Stimulated activated naive B cell treated with anti-CD40 and anti-IgM and Interleukin-4, amounts not matched to agents 10 μg/mL and 1 μg/mL and 100 μg/mL, for 72 hours (primary cell): ENCODE measurements around the gene FPGS.
A peak's percentile ranks its signal among the peaks of the same experiment; 100 is the strongest.

Experiments used
- ATAC-seq, 2 donors: fragments of 150-1000 bp; cut with Tn5 transposase; replicated peaks; 2 replicates each; pipeline ENCODE4 v1.10.0; 2021; ENCODE audit warnings: moderate library complexity in 1 of 2
- DNase-seq: peaks from one replicate; pipeline ENCODE4 v3.0.0; 2021
- H3K27ac Mint-ChIP-seq: one replicate; pipeline ENCODE4 v1.8.0; 2022; ENCODE audit warnings: mild to moderate bottlenecking, mixed read lengths
- H3K27me3 Mint-ChIP-seq, 2 donors: one replicate each; pipeline ENCODE4 v1.8.0; 2022; ENCODE audit warnings: mixed read lengths in 2 of 2
- H3K36me3 Mint-ChIP-seq, 2 donors: one replicate each; pipeline ENCODE4 v1.8.0; 2022; ENCODE audit warnings: mixed read lengths in 2 of 2, mild to moderate bottlenecking in 1 of 2
- H3K4me1 Mint-ChIP-seq, 2 donors: one replicate each; pipeline ENCODE4 v1.8.0; 2022; ENCODE audit warnings: mixed read lengths in 2 of 2, mild to moderate bottlenecking in 1 of 2
- H3K4me3 Mint-ChIP-seq, 2 donors: one replicate each; pipeline ENCODE4 v1.8.0; 2022; ENCODE audit warnings: mild to moderate bottlenecking in 2 of 2, mixed read lengths in 2 of 2, moderate library complexity in 1 of 2
- H3K9me3 Mint-ChIP-seq, 2 donors: one replicate each; pipeline ENCODE4 v1.8.0; 2022; ENCODE audit warnings: mixed read lengths in 2 of 2, mild to moderate bottlenecking in 1 of 2

The FPGS gene

DNA sequence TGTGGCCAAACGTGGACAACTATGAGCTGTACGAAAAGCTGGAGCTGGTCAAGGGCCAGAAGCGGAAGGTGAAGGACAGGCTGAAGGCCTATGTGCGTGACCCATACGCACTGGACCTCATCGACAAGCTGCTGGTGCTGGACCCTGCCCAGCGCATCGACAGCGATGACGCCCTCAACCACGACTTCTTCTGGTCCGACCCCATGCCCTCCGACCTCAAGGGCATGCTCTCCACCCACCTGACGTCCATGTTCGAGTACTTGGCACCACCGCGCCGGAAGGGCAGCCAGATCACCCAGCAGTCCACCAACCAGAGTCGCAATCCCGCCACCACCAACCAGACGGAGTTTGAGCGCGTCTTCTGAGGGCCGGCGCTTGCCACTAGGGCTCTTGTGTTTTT, 13.5 kb upstream of the FPGS start:
- peak overlapping the region; percentile 47 for H3K27ac Mint-ChIP-seq
- ATAC-seq: no peak
- no peaks in the 10 kb centered on the region for H3K9me3 Mint-ChIP-seq
- no peak overlapping the region for H3K4me3 Mint-ChIP-seq
- H3K4me1 Mint-ChIP-seq: peaks cover 31 to 53% of the 10 kb centered on the region in 2 donors
- no peak for DNase-seq
- peaks cover 44 to 50% of the 10 kb centered on the region in 2 donors for H3K36me3 Mint-ChIP-seq
- no peaks in the 10 kb centered on the region for H3K27me3 Mint-ChIP-seq

DNA sequence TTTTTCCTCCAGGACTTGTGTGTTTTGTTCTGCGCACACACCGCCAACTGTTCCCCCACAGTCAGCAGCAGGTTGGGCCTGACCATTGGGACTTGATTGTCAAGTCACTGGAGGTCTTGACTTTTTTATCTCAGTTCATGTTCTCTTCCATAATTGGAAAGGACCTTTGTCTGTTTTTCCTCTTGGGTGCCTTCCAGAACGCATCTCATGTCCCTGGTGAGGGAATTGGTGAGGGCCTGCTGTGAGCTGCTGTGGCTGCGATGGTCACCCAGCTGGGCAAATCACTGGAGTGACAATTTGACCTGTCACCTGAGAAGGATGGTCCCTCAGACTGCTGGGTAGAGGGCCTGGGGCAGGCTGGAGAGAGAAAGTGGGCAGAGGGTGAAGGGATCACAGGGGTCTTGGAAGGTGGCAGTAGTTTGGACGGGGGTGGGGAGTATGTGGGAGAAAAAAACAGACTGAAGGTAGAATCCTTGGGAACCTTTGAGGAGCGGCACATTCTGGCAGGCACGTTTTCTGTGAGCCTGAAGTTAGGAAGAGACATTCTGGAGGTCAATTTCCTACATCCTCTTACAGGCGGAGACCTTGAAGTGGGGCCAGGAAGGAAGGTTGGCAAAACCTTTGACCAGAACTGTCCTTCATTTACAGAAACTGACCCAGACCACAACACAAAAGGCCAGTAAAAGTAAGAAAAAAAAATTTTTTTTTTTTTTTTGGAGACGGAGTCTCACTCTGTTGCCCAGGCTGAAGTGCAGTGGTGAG, 12.4 kb upstream of the FPGS start:
- DNase-seq: no peak
- ATAC-seq: no peak
- H3K9me3 Mint-ChIP-seq: no peaks in the 10 kb centered on the region
- H3K27me3 Mint-ChIP-seq: no peaks in the 10 kb centered on the region
- H3K4me3 Mint-ChIP-seq: no peak overlapping the region
- peaks cover 26 to 52% of the 10 kb centered on the region in 2 donors for H3K4me1 Mint-ChIP-seq
- peak overlapping the region; percentile 39 for H3K27ac Mint-ChIP-seq
- peaks cover 44 to 50% of the 10 kb centered on the region in 2 donors for H3K36me3 Mint-ChIP-seq

DNA sequence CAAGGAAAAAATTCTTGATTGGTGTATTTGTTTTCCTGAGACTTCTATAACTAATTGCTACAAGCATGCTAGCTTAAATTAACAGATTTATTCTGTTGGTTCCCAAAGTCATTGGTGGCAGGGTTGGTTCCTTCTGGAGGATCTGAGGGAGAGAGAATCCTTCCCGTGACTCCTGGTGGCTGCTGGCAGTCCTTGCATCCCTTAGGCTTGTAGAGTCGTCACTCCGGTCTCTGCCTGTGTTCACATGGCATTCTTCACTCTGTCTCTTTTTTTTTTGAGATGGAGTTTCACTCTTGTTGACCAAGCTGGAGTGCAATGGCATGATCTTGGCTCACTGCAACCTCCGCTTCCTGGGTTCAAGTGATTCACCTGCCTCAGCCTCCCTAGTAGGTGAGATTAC, 11.6 kb upstream of the FPGS start:
- H3K4me1 Mint-ChIP-seq: peaks cover 29 to 59% of the 10 kb centered on the region in 2 donors
- ATAC-seq: no peak
- H3K27me3 Mint-ChIP-seq: no peaks in the 10 kb centered on the region
- no peaks in the 10 kb centered on the region for H3K9me3 Mint-ChIP-seq
- peaks cover 44 to 50% of the 10 kb centered on the region in 2 donors for H3K36me3 Mint-ChIP-seq
- H3K27ac Mint-ChIP-seq: peak overlapping the region; percentile 25
- H3K4me3 Mint-ChIP-seq: no peak overlapping the region
- no peak for DNase-seq

DNA sequence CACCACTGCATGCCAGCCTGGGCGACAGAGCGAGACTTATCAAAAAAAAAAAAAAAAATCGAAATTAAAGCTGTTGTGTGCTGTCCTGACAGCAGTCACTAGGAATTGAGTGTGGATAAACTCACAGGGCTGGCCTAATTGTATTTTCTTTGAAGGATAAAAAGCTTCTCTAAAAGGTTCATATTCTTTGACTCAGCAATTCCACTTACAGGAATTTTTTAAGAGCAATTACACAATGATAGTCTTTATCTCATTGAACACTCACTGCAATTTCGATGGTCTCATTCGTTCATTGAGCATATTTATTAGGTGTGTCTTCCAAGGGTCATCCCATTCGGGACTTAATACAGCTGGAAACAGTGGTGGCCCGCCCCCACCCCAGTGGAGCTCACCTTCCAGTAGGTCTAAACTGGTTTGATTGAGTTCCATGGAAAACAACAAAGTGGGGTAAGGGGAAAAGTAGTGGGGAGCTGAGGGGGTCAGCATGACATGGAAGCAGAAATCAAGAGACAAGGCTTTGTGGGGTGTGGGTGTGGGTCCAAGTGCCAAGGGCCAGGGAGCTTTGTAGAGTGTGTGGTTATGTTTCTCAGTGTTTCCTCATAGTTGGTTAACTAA, 10.2 kb upstream of the FPGS start:
- H3K4me1 Mint-ChIP-seq: peaks cover 38 to 60% of the 10 kb centered on the region in 2 donors
- no peaks in the 10 kb centered on the region for H3K27me3 Mint-ChIP-seq
- H3K9me3 Mint-ChIP-seq: no peaks in the 10 kb centered on the region
- H3K27ac Mint-ChIP-seq: peak overlapping the region; percentile 81
- no peak overlapping the region for H3K4me3 Mint-ChIP-seq
- no peak for ATAC-seq
- peaks cover 33 to 38% of the 10 kb centered on the region in 2 donors for H3K36me3 Mint-ChIP-seq
- DNase-seq: no peak

DNA sequence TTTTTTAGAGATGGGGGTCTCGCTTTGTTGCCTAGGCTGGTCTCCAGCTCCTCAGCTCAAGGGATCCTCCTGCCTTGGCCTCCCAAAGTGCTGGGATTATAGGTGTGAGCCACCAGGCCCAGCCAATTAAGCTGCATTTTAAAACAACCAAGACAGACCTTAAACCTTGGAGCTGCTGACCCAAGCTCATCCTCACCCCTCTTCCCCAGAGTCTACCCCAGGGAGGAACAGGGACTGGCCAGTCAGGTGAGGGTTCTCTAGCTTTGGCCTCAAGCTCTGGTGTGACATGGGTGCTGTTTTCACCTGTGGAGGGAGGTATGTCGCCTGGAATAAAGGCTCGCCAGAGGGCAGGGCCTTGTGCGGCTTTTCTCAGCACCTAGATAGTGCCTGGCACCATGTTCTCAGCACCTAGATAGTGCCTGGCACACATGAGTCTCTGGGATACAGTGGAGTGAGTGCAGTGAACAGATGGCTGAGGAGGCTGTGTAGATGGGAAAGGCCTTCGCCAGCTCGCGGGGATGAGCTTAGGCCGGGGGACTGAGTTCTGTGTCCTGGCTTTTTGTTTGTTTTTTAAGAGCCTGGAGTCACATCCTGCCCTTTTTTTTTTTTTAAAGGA, 9.5 kb upstream of the FPGS start:
- Mint-ChIP-seq H3K4me1 (peaks cover 37 to 60% of the 10 kb centered on the region in 2 donors), H3K36me3 (peaks cover 28 to 31% of the 10 kb centered on the region in 2 donors)
- ATAC-seq: no peak

DNA sequence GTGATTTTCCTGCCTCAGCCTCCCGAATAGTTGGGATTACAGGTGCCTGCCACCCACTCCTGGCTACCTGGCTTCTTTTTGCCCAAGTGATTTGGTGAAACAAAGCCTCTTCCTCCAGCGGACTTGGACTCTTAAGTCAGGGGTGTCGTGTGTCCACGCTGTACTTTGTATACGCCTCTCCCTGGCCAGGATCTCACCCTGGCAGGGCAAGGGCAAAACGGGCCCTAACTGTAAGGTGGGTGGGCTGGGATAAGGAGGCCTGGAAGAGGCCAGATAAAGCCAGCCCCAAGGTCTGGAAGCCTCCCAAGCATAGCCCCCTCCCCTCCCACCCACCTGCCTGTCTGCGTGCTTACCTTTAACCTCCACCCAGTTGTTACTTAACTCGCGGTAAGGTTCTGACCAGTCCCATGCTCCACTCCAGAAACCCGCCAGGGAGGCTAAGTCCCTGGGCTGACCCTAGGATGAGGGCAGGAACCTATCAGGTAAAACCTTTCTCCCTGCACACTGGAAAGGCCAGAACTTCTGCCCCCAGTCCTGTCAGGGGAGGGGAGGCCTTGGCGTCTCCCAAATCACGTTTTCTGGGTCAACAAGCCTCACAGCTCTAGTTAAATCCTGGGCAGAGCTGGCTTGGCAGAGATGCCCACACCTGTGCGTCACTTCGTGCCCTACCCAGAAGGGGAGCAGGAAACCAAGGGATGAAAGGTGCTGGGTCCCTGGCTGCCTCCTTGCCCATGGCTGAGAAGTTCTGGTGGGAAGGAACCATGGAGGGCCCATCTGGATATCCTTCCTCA, 8.5 kb upstream of the FPGS start:
- H3K27me3 Mint-ChIP-seq: no peaks in the 10 kb centered on the region

More for the DNA sequence above, 9.5 kb upstream of the FPGS start:
- no peaks in the 10 kb centered on the region for H3K9me3 Mint-ChIP-seq
- H3K4me3 Mint-ChIP-seq: no peak overlapping the region
- DNase-seq: no peak
- no peaks in the 10 kb centered on the region for H3K27me3 Mint-ChIP-seq
- peak overlapping the region; percentile 74 for H3K27ac Mint-ChIP-seq

DNA sequence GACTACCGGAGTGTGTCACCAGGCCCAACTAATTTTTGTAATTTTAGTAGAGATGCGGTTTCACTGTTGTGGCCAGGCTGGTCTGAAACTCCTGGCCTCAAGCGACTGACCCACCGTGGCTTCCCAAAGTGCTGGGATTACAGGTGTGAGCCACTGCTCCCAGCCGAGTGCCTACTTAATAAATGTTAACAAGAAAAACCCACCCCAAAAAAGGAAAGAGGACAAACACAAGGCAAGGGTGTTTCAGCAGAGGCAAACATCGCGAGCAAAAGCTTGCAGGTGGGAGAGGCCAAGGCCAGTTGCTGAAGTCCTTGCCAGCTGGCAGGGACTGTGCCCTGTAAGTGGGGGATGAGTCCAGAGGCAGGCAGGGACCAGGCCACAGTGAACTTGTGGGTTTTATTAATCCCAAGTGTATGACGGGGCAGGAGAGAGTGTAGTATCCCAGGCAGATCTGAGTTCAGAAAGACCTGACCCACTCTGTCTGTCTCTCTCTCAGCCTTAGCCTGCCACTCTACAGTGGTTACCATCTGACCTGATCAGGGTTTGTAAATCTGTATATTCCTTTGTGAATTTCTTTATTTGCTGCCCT, 6.4 kb upstream of the FPGS start:
- H3K36me3 Mint-ChIP-seq: peaks cover 4 to 8% of the 10 kb centered on the region in 2 donors
- peaks cover 26 to 49% of the 10 kb centered on the region in 2 donors for H3K4me1 Mint-ChIP-seq
- DNase-seq: no peak
- ATAC-seq: peak; percentile 80 to 81
- peak overlapping the region; percentile 94 for H3K27ac Mint-ChIP-seq
- H3K9me3 Mint-ChIP-seq: no peaks in the 10 kb centered on the region
- peak overlapping the region; percentile 74 to 82 for H3K4me3 Mint-ChIP-seq
- no peaks in the 10 kb centered on the region for H3K27me3 Mint-ChIP-seq

More for the DNA sequence above, 8.5 kb upstream of the FPGS start:
- peaks cover 19 to 22% of the 10 kb centered on the region in 2 donors for H3K36me3 Mint-ChIP-seq
- H3K9me3 Mint-ChIP-seq: no peaks in the 10 kb centered on the region
- no peak overlapping the region for H3K4me3 Mint-ChIP-seq
- peak overlapping the region; percentile 77 for H3K27ac Mint-ChIP-seq
- no peak for DNase-seq
- H3K4me1 Mint-ChIP-seq: peaks cover 32 to 57% of the 10 kb centered on the region in 2 donors
- no peak for ATAC-seq

DNA sequence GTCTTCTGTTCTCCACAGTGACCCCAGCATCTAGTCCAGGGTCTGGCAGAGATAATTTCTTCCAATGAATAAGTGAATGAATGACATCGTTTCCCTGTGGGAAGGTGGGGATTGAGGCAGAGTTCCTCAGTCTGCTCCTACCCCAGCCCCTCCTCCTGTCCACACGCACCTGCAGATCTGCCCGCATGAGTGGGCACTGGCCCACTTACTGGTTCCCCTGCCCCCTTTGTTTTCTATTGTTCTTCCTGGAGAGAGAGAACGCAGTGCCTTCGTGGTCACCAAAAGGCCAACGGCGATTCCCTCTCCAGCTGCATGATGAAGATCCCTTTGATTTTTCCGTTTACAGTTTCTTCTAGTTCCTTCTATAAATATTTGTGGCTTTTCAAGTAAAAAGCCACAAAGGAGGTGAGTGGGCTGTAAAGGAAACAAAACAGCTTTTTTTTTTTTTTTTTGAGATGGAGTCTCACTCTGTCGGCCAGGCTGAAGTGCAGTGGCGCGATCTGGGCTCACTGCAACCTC, 5.8 kb upstream of the FPGS start:
- peak overlapping the region; percentile 94 for H3K27ac Mint-ChIP-seq
- ATAC-seq (peak; percentile 60 to 61), DNase-seq (no peak)
- H3K27me3 Mint-ChIP-seq: no peaks in the 10 kb centered on the region
- no peaks in the 10 kb centered on the region for H3K9me3 Mint-ChIP-seq
- peaks cover 29 to 54% of the 10 kb centered on the region in 2 donors for H3K4me1 Mint-ChIP-seq
- H3K36me3 Mint-ChIP-seq: peaks cover 4% of the 10 kb centered on the region in 2 donors
- peak overlapping the region; percentile 74 to 82 for H3K4me3 Mint-ChIP-seq

DNA sequence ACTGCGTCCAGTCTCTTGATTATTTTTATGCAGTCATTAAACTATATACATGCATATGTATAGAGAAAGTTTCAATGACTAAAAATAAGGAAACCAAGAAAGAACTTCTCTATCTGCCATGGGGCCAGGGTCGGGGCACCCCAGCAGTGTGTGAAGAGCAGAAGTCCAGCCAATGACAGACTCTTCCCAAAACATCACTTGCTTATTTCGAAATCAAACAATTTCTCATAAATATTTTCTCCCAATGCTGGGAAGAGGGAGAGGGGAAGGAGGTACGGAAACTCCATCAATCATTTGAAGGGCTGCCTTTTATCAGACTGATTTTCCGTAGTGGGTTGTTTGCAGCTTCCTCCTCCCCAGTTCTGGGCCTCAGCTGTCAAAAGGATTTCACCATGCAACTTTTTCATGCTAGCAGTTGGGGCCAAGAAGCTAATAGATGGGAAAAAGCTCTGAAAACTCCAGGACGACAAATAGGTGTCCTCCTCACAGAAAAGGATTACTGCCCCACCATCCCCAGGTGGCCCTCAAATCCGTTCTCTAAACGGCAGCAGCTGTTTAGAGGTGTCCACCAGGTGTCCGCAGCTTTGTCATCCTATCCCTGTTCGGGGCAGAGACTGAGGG, 617 bp upstream of the FPGS start:
- H3K4me3 Mint-ChIP-seq: peak overlapping the region; percentile 97 to 99
- DNase-seq (no peak), ATAC-seq (peak; percentile 0 to 1)
- H3K36me3 Mint-ChIP-seq: peaks cover 12 to 13% of the 10 kb centered on the region in 2 donors
- H3K9me3 Mint-ChIP-seq: no peaks in the 10 kb centered on the region
- H3K4me1 Mint-ChIP-seq: peaks cover 20 to 57% of the 10 kb centered on the region in 2 donors
- no peaks in the 10 kb centered on the region for H3K27me3 Mint-ChIP-seq
- H3K27ac Mint-ChIP-seq: peak overlapping the region; percentile 95

DNA sequence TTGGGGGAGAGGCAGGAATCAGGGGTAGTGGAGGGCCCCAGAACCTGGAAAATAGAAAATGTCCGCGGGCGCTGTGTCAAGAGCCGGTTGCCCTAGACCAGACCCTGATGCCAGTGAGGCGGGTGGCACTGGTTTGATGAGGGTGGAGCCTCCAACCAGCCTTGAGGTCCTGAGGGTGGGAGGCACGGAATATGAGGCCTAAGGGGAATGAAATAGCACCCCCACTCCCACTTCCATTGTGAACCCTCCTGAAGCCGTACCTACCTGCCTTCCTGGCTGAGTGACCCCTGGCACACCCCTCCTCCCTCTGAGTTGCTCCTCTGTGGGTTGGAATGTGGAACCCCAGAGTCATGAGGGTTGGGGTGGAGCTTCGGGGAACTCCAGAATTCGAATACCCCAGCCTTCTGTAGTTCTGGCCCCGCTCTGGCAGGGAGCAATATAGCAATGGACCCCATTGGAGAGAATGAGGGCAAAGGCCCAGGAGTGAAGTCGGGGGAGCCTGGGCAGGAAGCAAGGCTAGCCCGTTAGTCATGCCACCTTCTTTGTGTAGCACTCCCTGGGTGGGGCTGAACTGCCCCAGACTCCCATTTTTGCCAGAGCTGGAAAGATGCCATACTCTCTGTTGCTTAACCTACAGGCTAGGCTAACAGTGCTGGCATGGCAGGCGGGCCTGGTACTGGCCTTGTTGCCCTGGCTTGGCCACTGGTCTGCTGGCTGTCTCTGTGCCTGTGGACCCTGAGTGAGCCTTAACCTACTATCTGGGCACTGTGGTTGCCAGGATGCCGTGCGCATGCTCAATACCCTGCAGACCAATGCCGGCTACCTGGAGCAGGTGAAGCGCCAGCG, 1.0 kb downstream of the FPGS start:
- Mint-ChIP-seq H3K36me3 (peaks cover 18 to 27% of the 10 kb centered on the region in 2 donors), H3K27ac (peak overlapping the region; percentile 99), H3K4me1 (peaks cover 18 to 50% of the 10 kb centered on the region in 2 donors), H3K9me3 (no peaks in the 10 kb centered on the region), H3K27me3 (no peaks in the 10 kb centered on the region), H3K4me3 (peak overlapping the region; percentile 97 to 99)
- ATAC-seq: peak; percentile 12 to 21
- DNase-seq: no peak

DNA sequence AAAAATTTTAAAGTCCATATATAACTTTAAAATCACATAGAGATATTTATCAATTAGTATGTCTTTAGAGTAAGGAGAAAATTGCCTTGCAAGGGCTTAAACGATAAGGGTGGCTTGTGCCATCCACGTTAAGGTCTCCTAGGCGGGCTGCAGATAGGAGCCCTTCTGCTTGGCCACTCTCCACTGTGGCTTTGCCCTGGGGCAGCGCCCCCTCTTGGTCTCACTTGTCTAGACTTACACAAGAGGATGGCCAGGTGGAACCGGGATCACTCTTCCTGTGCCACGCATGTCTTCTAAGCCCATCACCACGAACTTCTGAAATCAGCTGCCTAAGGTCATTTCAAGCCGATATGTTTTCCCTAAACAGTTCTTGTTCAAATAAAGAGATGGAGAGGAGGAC, 2.9 kb downstream of the FPGS start:
- H3K36me3 Mint-ChIP-seq: peaks cover 31 to 40% of the 10 kb centered on the region in 2 donors
- no peaks in the 10 kb centered on the region for H3K27me3 Mint-ChIP-seq
- no peak overlapping the region for H3K4me3 Mint-ChIP-seq
- H3K9me3 Mint-ChIP-seq: no peaks in the 10 kb centered on the region
- DNase-seq: no peak
- H3K4me1 Mint-ChIP-seq: peaks cover 18 to 50% of the 10 kb centered on the region in 2 donors
- no peak overlapping the region for H3K27ac Mint-ChIP-seq
- no peak for ATAC-seq

DNA sequence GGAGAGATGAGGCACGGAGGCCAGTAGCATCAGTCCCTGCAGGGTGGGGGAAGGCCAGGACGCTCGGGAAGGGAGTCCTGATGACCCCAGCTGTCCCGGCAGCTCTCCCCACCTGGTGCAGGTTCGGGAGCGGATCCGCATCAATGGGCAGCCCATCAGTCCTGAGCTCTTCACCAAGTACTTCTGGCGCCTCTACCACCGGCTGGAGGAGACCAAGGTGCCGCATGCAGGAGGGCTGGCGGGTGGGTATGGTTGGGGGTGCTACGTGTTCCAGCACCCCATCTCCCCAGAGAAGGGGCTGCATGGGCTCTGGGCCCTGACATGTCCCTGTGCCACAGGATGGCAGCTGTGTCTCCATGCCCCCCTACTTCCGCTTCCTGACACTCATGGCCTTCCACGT, 4.2 kb downstream of the FPGS start:
- no peak for ATAC-seq
- Mint-ChIP-seq H3K27ac (peak overlapping the region; percentile 33), H3K9me3 (no peaks in the 10 kb centered on the region), H3K27me3 (no peaks in the 10 kb centered on the region), H3K4me3 (no peak overlapping the region), H3K36me3 (peaks cover 34 to 43% of the 10 kb centered on the region in 2 donors), H3K4me1 (peaks cover 16 to 42% of the 10 kb centered on the region in 2 donors)
- DNase-seq: no peak
